Chondrocyte (in vitro differentiated cells): ENCODE results near the gene ZFP1. TPM values are rescaled to one million over a fixed set of nuclear protein-coding genes. Genes with fewer than 3 reads are reported as not detected.

ENCODE experiments used
- DNase-seq: peaks from one replicate; pipeline ENCODE4 v3.0.0; 2021; ENCODE audit warnings: mixed read lengths, low spot score
- H3K27ac Mint-ChIP-seq: one replicate; pipeline ENCODE4 v1.8.0; 2021; ENCODE audit warnings: mild to moderate bottlenecking, moderate library complexity, mixed read lengths; ENCODE audit not compliant: unreplicated experiment
- H3K27me3 Mint-ChIP-seq: 2 replicates; pipeline ENCODE4 v1.8.0; 2021; ENCODE audit warnings: low read depth, mixed read lengths
- H3K36me3 Mint-ChIP-seq: 2 replicates; pipeline ENCODE4 v1.8.0; 2021; ENCODE audit warnings: low read depth, mixed read lengths
- H3K4me1 Mint-ChIP-seq: 2 replicates; pipeline ENCODE4 v1.8.0; 2021; ENCODE audit warnings: low read depth, mild to moderate bottlenecking, mixed read lengths
- H3K4me3 Mint-ChIP-seq: one replicate; pipeline ENCODE4 v1.8.0; 2021; ENCODE audit warnings: mild to moderate bottlenecking, moderate library complexity, mixed read lengths; ENCODE audit not compliant: unreplicated experiment
- H3K9me3 Mint-ChIP-seq: 2 replicates; pipeline ENCODE4 v1.8.0; 2021; ENCODE audit warnings: low read depth, mixed read lengths
- total RNA-seq: library from RNA; stranded (reverse); gene quantifications from 3 replicates; pipeline ENCODE4 v1.2.1, GENCODE V29; 2021
- TF ChIP-seq, protein P1 (sequence below): fragments of 200-600 bp; sonication (generic); IDR thresholded peaks from 2 replicates; pipeline ENCODE4 v1.5.0; 2021; ENCODE audit warnings: antibody characterized with exemption, mild to moderate bottlenecking, moderate library complexity

ZFP1 gene
- total RNA-seq, 1 donor from 2014 or later, result 15.3 TPM

GRCh38 chr16:75216576-75216975 is 68.3 kb downstream of the ZFP1 start:
- no peak overlapping the region for H3K4me3 Mint-ChIP-seq
- H3K36me3 Mint-ChIP-seq, result no peaks in the 10 kb centered on the region
- no peaks in the 10 kb centered on the region for H3K27me3 Mint-ChIP-seq
- H3K9me3 Mint-ChIP-seq, result no peaks in the 10 kb centered on the region
- peaks cover 16% of the 10 kb centered on the region for H3K4me1 Mint-ChIP-seq
- no peak overlapping the region for H3K27ac Mint-ChIP-seq
- TF ChIP-seq, protein P1, sequence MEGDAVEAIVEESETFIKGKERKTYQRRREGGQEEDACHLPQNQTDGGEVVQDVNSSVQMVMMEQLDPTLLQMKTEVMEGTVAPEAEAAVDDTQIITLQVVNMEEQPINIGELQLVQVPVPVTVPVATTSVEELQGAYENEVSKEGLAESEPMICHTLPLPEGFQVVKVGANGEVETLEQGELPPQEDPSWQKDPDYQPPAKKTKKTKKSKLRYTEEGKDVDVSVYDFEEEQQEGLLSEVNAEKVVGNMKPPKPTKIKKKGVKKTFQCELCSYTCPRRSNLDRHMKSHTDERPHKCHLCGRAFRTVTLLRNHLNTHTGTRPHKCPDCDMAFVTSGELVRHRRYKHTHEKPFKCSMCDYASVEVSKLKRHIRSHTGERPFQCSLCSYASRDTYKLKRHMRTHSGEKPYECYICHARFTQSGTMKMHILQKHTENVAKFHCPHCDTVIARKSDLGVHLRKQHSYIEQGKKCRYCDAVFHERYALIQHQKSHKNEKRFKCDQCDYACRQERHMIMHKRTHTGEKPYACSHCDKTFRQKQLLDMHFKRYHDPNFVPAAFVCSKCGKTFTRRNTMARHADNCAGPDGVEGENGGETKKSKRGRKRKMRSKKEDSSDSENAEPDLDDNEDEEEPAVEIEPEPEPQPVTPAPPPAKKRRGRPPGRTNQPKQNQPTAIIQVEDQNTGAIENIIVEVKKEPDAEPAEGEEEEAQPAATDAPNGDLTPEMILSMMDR, result no peak
- no peak for DNase-seq

- Mint-ChIP-seq H3K27me3 (no peaks in the 10 kb centered on the region), H3K4me1 (peaks cover 16% of the 10 kb centered on the region), H3K36me3 (no peaks in the 10 kb centered on the region), H3K4me3 (no peak overlapping the region), H3K27ac (no peak overlapping the region), H3K9me3 (no peaks in the 10 kb centered on the region)
- no peak for DNase-seq
- TF ChIP-seq, protein P1, result no peak
These were observed 69.1 kb downstream of the ZFP1 start for GRCh38 chr16:75217389-75217851.

GRCh38 chr16:75218256-75219076 is 70.1 kb downstream of the ZFP1 start, which contains the start of gene CTRB1:
Gene CTRB1, plus strand, starts transcription at chr16:75218988. Its CDS starts 20 bp downstream, at chr16:75219008.
- Mint-ChIP-seq H3K4me1 (peaks cover 16% of the 10 kb centered on the region), H3K27ac (peak within 1 kb of the TSS; percentile 57), H3K27me3 (no peaks in the 10 kb centered on the region), H3K9me3 (no peaks in the 10 kb centered on the region), H3K4me3 (no peak within 1 kb of the TSS), H3K36me3 (no peaks in the 10 kb centered on the region)
- TF ChIP-seq, protein P1, result no peak
- DNase-seq, result no peak

DNA sequence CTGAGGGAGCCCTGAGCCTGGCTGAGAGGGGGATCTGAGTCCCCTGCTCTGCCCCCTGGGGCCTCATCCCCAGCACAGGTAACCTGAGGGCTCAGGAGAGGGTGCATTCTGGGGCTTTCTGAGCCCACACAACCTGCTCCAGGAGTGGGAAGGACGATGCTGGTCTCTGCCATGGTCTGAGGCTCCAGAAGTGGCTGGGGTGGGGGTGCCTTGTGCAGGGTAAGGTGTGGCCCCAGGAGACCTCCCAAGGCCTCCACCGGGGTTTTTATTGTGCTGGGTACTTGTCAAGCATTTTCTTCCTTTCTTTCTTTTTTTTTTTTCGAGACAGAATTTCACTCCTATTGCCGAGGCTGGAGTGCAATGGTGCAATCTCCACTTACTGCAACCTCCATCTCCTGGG is 70.8 kb downstream of the ZFP1 start:
- TF ChIP-seq, protein P1, result no peak
- Mint-ChIP-seq H3K4me3 (no peak overlapping the region), H3K27ac (no peak overlapping the region), H3K36me3 (no peaks in the 10 kb centered on the region), H3K4me1 (peaks cover 16% of the 10 kb centered on the region), H3K27me3 (no peaks in the 10 kb centered on the region), H3K9me3 (no peaks in the 10 kb centered on the region)
- DNase-seq, result no peak

DNA sequence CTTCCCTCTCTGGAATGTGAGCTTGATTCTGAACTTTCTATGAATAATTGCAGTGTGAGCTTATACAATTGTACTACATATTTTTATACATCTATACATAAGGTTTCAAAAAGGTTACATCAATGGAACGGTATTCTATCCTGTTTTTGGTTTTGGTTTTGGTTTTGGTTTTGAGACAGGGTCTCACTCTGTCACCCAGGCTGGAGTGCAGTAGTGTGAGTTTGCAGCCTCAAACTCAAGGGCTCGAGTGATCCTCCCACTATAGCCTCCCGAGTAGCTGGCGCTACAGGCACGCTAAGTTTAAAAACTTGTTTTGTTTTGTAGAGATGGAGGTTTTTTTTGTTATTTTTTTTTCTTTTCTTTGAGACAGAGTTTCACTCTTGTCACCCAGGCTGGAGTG is 71.5 kb downstream of the ZFP1 start:
- no peak for DNase-seq
- H3K9me3 Mint-ChIP-seq, result no peaks in the 10 kb centered on the region
- peaks cover 16% of the 10 kb centered on the region for H3K4me1 Mint-ChIP-seq
- peak overlapping the region; percentile 57 for H3K27ac Mint-ChIP-seq
- no peaks in the 10 kb centered on the region for H3K36me3 Mint-ChIP-seq
- H3K4me3 Mint-ChIP-seq, result no peak overlapping the region
- TF ChIP-seq, protein P1, result no peak
- H3K27me3 Mint-ChIP-seq, result no peaks in the 10 kb centered on the region

Other genes with a start within 250 kb of the ZFP1 start
- 36.8 to 40.9 TPM (median 37.3 TPM) in 3 replicates for gene WDR59, start 163.4 kb upstream of the ZFP1 start, total RNA-seq
- 18.5 to 23.0 TPM (median 22.7 TPM) in 3 replicates for gene ZNRF1, start 149.5 kb upstream of the ZFP1 start, total RNA-seq
- gene LDHD, start 31.7 kb upstream of the ZFP1 start, total RNA-seq, result 2.3 to 2.7 TPM (median 2.6 TPM) in 3 replicates
- gene CTRB2, start 58.6 kb downstream of the ZFP1 start, total RNA-seq, result not detected in 3 replicates
- gene CTRB1, start 70.5 kb downstream of the ZFP1 start, total RNA-seq, result not detected in 3 replicates
- gene BCAR1, start 103.1 kb downstream of the ZFP1 start, total RNA-seq, result 125 to 140 TPM (median 125 TPM) in 3 replicates